ENCODE results near the gene XRCC3. TPM values are rescaled to one million over a fixed set of nuclear protein-coding genes. Genes with fewer than 3 reads are reported as not detected.

XRCC3 gene
- total and polyA plus RNA-seq, 2 of the 8 experiments (the other 6 are each of a cell fraction or from before 2014, with no cell fraction given), result 36.9 to 41.8 TPM

GRCh38 chr14:103725739-103726395 is 10.6 kb upstream of the XRCC3 start:
- no peak overlapping the region for H4K8ac ChIP-seq (ENCODE audit: extremely low read depth, insufficient read depth, low read length)
- ChIA-PET POLR2A (ENCODE audit: partially characterized antibody) (interaction anchor here (1.4 to 2.4 kb wide), 2 partner anchors 10 kb away, joined by 5 to 9 read pairs; partner anchors contain the start of genes XRCC3 and ZFYVE21), CTCF (ENCODE audit: partially characterized antibody) (no interaction called here)
- no peak overlapping the region for H2BK12ac ChIP-seq (ENCODE audit: low read depth, low read length)
- H3K56ac ChIP-seq (replicated peaks; ENCODE audit: insufficient read length, low read depth, low read length), result no peak overlapping the region
- no peak overlapping the region for H3K27ac ChIP-seq (ENCODE audit: low read depth, low read length)
- no peak overlapping the region for H3K9ac ChIP-seq (replicated peaks in 1 of 4; ENCODE audit: extremely low read depth in 1 of 4, low read depth in 3 of 4, low read length in 3 of 4)
- H3K4me1 ChIP-seq (replicated peaks in 1 of 4; ENCODE audit: control insufficient read depth in 3 of 4, insufficient read depth in 4 of 4, low read length in 3 of 4), result peaks cover 0 to 3% (median 0%) of the 10 kb centered on the region in 4 experiments; a peak in 1 of 7 replicates
- H2AK5ac ChIP-seq (ENCODE audit: low read depth, low read length), result no peak overlapping the region
- H3K4ac ChIP-seq (replicated peaks; ENCODE audit: insufficient read length, low read depth, low read length), result no peak overlapping the region
- no peak overlapping the region for H2BK15ac ChIP-seq (ENCODE audit: low read length)
- whole genome bisulfite sequencing, 2 experiments (ENCODE audit: extremely low coverage in 1 of 2, insufficient coverage in 1 of 2, insufficient read length in 1 of 2, insufficient replicate concordance in 2 of 2, low coverage in 1 of 2, low lambda C conversion rate in 2 of 2, missing lambda C conversion rate in 1 of 2), result 96% methylated on average over 15 of the region's 16 CpGs; no CpG with 5 or more reads in 1 of the 2 experiments
- H2BK120ac ChIP-seq (replicated peaks; ENCODE audit: low read depth, low read length), result no peak overlapping the region
- no peak overlapping the region for H3K4me3 ChIP-seq (ENCODE audit: extremely low read depth in 1 of 4, insufficient read depth in 2 of 4, low read depth in 3 of 4, low read length in 4 of 4)
- no peak overlapping the region for H4K5ac ChIP-seq (ENCODE audit: insufficient read length, low read depth, low read length)
- peaks cover 18 to 24% of the 10 kb centered on the region in 2 experiments for H4K20me1 ChIP-seq (replicated peaks in 1 of 2; ENCODE audit: control insufficient read depth in 1 of 2, insufficient read depth in 2 of 2, low read length in 2 of 2)
- H3K23ac ChIP-seq (ENCODE audit: insufficient read length), result no peak overlapping the region
- H2AFZ ChIP-seq (ENCODE audit: low read length), result no peak overlapping the region
- peaks cover 0 to 34% of the 10 kb centered on the region in 2 experiments; a peak in 1 of 4 replicates for H3K79me2 ChIP-seq (ENCODE audit: control insufficient read depth in 1 of 2, insufficient read depth in 2 of 2, low read length in 2 of 2)
- H3K14ac ChIP-seq (ENCODE audit: insufficient read length), result no peak overlapping the region
- H4K91ac ChIP-seq (replicated peaks; ENCODE audit: insufficient read length, low read length), result no peak overlapping the region
- H3K27me3 ChIP-seq (replicated peaks in 1 of 4; ENCODE audit: control insufficient read depth in 3 of 4, extremely low read depth in 1 of 4, insufficient read depth in 3 of 4, low read length in 3 of 4), result no peaks in the 10 kb centered on the region
- H3K9me3 ChIP-seq (ENCODE audit: insufficient read depth in 2 of 2, low read depth in 1 of 2, low read length in 1 of 2), result no peaks in the 10 kb centered on the region
- H2BK20ac ChIP-seq (ENCODE audit: low read length), result no peak overlapping the region
- no peak overlapping the region for H3K4me2 ChIP-seq (ENCODE audit: insufficient read depth in 1 of 2, low read depth in 2 of 2, low read length in 2 of 2)
- DNase-seq (ENCODE audit: low read depth in 1 of 2, low spot score in 2 of 2) (no peak), FAIRE-seq (no peak)
- H3K79me1 ChIP-seq (ENCODE audit: low read depth, low read length), result peaks cover 10% of the 10 kb centered on the region
- H3K18ac ChIP-seq (ENCODE audit: extremely low read depth, low read length), result no peak overlapping the region
- H3K36me3 ChIP-seq (ENCODE audit: control insufficient read depth in 2 of 4, insufficient read depth in 4 of 4, low read length in 3 of 4), result peaks cover 4 to 19% (median 11%) of the 10 kb centered on the region in 4 experiments; a peak in 6 of 8 replicates
- no peak overlapping the region for H2BK5ac ChIP-seq (ENCODE audit: low read depth, low read length)
- H3K23me2 ChIP-seq (ENCODE audit: low read depth, low read length), result no peaks in the 10 kb centered on the region
- TF ChIP-seq TEAD4 (IDR thresholded peaks at IDR 0.05; ENCODE audit: low read depth, low read length), result no peak
- no peak for TF ChIP-seq CBX8 (IDR thresholded peaks at IDR 0.05; ENCODE audit: borderline replicate concordance, low read depth, low read length)
- no peak for TF ChIP-seq BCL11A (IDR thresholded peaks at IDR 0.05; ENCODE audit: low read depth in 2 of 2, low read length in 2 of 2)
- TF ChIP-seq CHD2 (IDR thresholded peaks at IDR 0.05; ENCODE audit: low read length), result no peak
- no peak for TF ChIP-seq TAF7 (optimal IDR thresholded peaks at IDR 0.05; ENCODE audit: borderline replicate concordance, low read depth, low read length)
- no peak for TF ChIP-seq SIX5 (IDR thresholded peaks at IDR 0.05; ENCODE audit: low read depth, low read length)
- no peak for TF ChIP-seq EGR1 (IDR thresholded peaks at IDR 0.05; ENCODE audit: borderline replicate concordance, low read depth, low read length)
- no peak for TF ChIP-seq TCF12 (IDR thresholded peaks at IDR 0.05; ENCODE audit: low read depth, low read length)
- no peak for TF ChIP-seq POLR2A (IDR thresholded peaks at IDR 0.05; ENCODE audit: control extremely low read depth in 1 of 2, low read depth in 2 of 2, low read length in 2 of 2)
- TF ChIP-seq MAFK (IDR thresholded peaks at IDR 0.05; ENCODE audit: low read depth, low read length), result no peak
- TF ChIP-seq TBP (IDR thresholded peaks at IDR 0.05; ENCODE audit: low read depth, low read length), result no peak
- TF ChIP-seq MAX (IDR thresholded peaks at IDR 0.05), result no peak
- no peak for TF ChIP-seq HDAC6 (IDR thresholded peaks at IDR 0.05; ENCODE audit: low read depth, low read length)
- TF ChIP-seq RBBP5 (IDR thresholded peaks at IDR 0.05; ENCODE audit: borderline replicate concordance, low read depth, low read length), result no peak
- no peak for TF ChIP-seq NRF1 (IDR thresholded peaks at IDR 0.05; ENCODE audit: low read depth, low read length)

All from H1 (cell line).